ENCODE measurements around the gene SLC27A5. TPM values are rescaled to one million over a fixed set of nuclear protein-coding genes. Genes with fewer than 3 reads are reported as not detected.
A peak's percentile ranks its signal among the peaks of the same experiment; 100 is the strongest.
"Not testable (repeated sequence)": the region's sequence is repeated elsewhere in the genome, so short reads cannot be mapped to it uniquely, and the experiment has no call there.

Gene SLC27A5
- total RNA-seq, 1 experiment from 2014 or later, result 0.55 TPM

DNA sequence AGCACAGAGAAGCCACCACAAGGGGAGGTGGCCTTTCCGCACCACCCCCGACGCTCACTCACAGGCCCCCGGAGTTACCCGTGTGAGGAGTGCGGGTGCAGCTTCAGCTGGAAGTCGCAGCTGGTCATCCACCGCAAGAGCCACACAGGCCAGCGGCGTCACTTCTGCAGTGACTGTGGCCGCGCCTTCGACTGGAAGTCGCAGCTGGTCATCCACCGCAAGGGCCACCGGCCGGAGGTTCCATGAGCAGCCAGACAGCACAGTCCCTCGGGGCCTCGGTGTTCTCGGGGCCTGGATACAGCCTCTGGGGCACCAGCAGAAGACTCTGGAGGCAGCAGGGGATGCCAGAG, 31.3 kb downstream of the SLC27A5 start:
- no peak overlapping the region for H3K27ac ChIP-seq

DNA sequence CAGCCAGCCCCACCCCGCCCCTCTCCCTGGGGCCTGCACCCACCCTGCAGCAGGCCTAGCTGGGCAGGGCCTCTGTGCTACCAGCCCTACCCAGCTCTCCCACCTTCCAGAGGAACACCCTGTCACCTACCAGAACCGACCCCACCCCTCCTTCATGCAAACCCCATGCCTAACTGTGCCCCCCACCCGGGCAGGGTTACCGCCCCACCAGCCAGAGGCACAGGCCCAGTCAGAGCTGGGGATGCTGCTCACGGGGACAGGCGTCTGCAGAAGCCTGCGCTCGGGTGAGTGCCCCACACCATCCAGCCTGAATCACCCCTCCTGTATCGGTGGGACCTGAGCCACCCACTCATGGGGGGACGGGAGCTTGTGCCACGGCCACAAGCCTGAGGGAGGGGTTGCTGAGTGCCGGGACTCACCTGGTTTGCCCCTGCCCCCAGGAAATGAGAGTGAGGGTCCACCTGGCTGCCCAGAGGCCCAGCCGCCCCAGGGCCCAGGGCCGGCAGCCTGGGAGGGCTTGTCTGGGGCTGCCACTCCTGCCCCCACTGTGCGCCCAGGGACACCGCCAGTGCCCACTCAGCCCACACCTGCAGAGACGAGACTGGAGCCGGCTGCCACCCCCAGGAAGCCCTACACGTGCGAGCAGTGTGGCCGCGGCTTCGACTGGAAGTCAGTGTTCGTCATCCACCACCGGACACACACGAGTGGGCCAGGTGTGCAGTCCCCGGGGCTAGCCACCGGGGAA, 31.9 kb downstream of the SLC27A5 start:
- Histone ChIP-seq H3K4me1 (replicated peaks) (peaks cover 18% of the 10 kb centered on the region), H3K9me3 (replicated peaks) (no peaks in the 10 kb centered on the region), H3K36me3 (no peaks in the 10 kb centered on the region), H3K4me3 (no peak overlapping the region), H3K27ac (no peak overlapping the region), H3K27me3 (replicated peaks) (no peaks in the 10 kb centered on the region)
- no peak for DNase-seq (ENCODE audit: low read depth in 1 of 2, low spot score in 2 of 2)

More for the DNA sequence above, 31.3 kb downstream of the SLC27A5 start:
- Histone ChIP-seq H3K4me1 (replicated peaks) (peaks cover 13% of the 10 kb centered on the region), H3K27me3 (replicated peaks) (no peaks in the 10 kb centered on the region), H3K9me3 (replicated peaks) (no peaks in the 10 kb centered on the region), H3K36me3 (no peaks in the 10 kb centered on the region), H3K4me3 (no peak overlapping the region)
- DNase-seq (ENCODE audit: low read depth in 1 of 2, low spot score in 2 of 2), result no peak

DNA sequence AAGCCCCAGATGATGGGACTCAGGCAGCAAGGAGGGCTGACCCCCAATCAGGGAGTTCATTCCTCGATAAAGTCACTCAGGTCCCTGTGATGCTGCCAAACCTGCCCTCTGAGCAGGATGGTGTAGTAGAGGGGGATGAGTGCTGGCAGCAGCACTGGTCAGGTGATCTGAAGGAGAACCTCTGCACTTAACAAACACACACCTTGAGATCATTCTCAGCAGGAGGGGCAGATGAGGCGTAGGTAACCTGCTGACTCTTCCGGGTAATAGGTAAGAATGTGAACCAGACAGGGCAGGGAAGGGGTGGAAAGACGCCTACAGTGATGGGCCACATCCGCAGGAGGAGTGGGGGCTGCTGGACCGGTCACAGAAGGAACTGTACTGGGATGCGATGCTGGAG, 32.5 kb downstream of the SLC27A5 start:
- Histone ChIP-seq H3K27ac (no peak overlapping the region), H3K27me3 (replicated peaks) (no peaks in the 10 kb centered on the region)
- DNase-seq (ENCODE audit: low read depth in 1 of 2, low spot score in 2 of 2), result no peak

DNA sequence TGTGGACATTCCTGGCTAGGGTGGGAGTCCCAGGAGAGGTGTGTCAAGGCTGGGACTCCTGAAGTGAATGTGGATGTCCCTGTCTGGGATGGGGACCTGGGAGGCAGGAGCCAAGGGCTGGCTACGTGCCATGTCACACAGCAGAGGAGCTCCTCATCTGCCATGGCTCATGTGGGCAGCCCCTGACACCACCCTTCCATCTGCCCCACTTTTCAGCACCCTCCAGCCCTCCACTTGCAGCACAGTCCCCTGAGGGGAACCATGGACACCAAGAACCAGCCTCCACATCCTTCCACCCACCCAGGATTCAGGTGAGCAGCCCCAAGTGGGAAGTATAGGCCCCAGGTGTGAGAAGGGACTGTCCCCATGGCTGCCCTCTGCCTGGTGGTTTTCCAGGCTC, 33.9 kb downstream of the SLC27A5 start:
- H3K36me3 ChIP-seq, result peaks cover 10% of the 10 kb centered on the region
- H3K4me3 ChIP-seq, result no peak overlapping the region
- no peaks in the 10 kb centered on the region for H3K9me3 ChIP-seq (replicated peaks)
- H3K27me3 ChIP-seq (replicated peaks), result no peaks in the 10 kb centered on the region
- H3K4me1 ChIP-seq (replicated peaks), result peaks cover 30% of the 10 kb centered on the region
- no peak for DNase-seq (ENCODE audit: low read depth in 1 of 2, low spot score in 2 of 2)
- H3K27ac ChIP-seq, result no peak overlapping the region

More for the DNA sequence above, 32.5 kb downstream of the SLC27A5 start:
- Histone ChIP-seq H3K4me1 (replicated peaks) (peaks cover 24% of the 10 kb centered on the region), H3K4me3 (no peak overlapping the region), H3K9me3 (replicated peaks) (no peaks in the 10 kb centered on the region), H3K36me3 (no peaks in the 10 kb centered on the region; the same call in 1 of the 2 replicates)

DNA sequence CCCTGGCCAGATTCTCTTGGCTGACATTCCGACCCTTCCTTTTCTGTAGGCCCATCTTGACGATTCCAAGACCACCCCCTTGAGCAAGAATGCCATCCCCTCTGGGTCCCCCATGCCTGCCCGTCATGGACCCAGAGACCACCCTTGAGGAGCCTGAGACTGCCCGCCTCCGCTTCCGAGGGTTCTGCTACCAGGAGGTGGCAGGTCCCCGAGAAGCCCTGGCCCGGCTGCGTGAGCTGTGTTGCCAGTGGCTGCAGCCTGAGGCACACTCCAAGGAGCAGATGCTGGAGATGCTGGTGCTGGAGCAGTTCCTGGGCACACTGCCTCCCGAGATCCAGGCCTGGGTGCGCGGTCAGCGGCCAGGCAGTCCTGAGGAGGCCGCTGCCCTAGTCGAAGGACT, 34.7 kb downstream of the SLC27A5 start:
- DNase-seq (ENCODE audit: low read depth in 1 of 2, low spot score in 2 of 2), result no peak
- Histone ChIP-seq H3K36me3 (peaks cover 18% of the 10 kb centered on the region), H3K27me3 (replicated peaks) (no peaks in the 10 kb centered on the region), H3K27ac (no peak overlapping the region), H3K4me1 (replicated peaks) (peaks cover 30% of the 10 kb centered on the region), H3K4me3 (no peak overlapping the region), H3K9me3 (replicated peaks) (no peaks in the 10 kb centered on the region)

DNA sequence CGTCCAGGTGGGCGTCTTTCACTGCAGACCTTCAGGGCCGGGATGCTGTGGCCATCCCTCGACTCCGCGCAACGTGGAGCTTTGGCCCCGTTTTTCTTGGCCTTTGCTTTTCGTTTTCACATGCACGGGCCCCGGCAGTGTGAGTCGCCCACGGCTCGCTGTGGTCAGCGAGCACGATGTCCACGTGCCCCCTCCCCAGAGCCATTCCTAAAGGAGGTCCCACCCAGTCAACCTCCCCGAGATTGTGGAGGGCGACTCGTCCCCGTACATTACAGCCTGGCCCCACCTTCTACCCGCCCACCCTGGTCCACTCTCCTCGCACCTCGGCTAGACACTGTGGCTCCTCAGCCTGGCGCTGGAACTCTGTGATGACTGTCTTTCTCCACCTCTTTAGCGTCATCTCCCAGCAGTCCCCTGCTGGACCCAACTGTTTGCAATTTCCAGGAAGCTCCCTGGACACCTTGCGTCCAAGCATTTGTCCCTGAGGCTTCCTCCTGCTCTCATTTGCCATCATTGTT, 35.2 kb downstream of the SLC27A5 start:
- Histone ChIP-seq H3K9me3 (replicated peaks) (no peaks in the 10 kb centered on the region), H3K4me3 (peak overlapping the region; percentile 50), H3K27ac (peak overlapping the region; percentile 63), H3K4me1 (replicated peaks) (peaks cover 30% of the 10 kb centered on the region), H3K36me3 (peaks cover 24% of the 10 kb centered on the region), H3K27me3 (replicated peaks) (no peaks in the 10 kb centered on the region)
- DNase-seq (ENCODE audit: low read depth in 1 of 2, low spot score in 2 of 2), result no peak

DNA sequence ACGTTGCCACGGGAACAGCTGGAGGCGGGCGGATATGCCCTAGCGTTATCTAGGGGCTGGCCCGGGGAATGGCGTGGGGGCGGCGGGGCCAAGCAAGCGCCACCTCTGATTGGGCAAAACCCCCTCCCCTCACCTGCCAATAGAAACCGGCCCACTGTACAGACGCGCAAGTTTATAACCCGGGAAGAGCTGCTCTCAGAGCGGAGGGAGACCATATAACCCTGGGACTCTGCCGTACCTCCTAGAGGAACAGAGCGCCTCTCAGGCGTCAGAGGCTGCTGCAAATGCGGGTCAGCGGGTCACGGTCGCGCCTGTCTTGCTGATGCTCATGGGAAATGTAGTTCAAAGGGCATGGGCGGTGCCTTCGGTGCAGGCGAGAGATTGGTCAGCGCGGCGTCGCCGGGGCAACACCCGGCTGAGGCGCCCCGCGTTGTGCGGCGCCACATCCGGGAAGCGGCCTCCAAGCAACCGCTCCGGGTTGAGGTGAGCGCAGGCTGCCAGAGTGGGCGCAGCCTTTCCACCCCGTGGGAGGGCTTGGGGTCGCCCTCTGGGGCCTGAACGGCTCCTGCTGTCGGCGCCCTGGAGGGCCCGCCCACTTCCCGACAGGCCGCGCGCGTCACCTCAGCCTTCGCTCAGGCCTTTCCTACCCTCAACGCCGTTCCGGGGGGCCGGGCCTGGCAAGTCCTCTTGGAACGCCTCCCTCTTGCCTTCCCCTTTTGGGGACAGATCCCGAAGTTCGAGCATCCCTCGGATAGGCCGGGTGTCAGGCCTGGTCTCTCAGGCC, 35.9 kb downstream of the SLC27A5 start, which contains the start of gene ZNF446:
Gene ZNF446 (plus strand): TSS at position 639 of the 784 bp plus-strand sequence. CDS start 867 bp downstream, outside the sequence.
- Histone ChIP-seq H3K27ac (peak within 1 kb of the TSS; percentile 63), H3K4me3 (peak within 1 kb of the TSS; percentile 50), H3K27me3 (replicated peaks) (no peaks in the 10 kb centered on the region), H3K36me3 (peaks cover 26% of the 10 kb centered on the region), H3K4me1 (replicated peaks) (peaks cover 30% of the 10 kb centered on the region), H3K9me3 (replicated peaks) (no peaks in the 10 kb centered on the region)
- DNase-seq (ENCODE audit: low read depth in 1 of 2, low spot score in 2 of 2), result peak; percentile 96 to 97

DNA sequence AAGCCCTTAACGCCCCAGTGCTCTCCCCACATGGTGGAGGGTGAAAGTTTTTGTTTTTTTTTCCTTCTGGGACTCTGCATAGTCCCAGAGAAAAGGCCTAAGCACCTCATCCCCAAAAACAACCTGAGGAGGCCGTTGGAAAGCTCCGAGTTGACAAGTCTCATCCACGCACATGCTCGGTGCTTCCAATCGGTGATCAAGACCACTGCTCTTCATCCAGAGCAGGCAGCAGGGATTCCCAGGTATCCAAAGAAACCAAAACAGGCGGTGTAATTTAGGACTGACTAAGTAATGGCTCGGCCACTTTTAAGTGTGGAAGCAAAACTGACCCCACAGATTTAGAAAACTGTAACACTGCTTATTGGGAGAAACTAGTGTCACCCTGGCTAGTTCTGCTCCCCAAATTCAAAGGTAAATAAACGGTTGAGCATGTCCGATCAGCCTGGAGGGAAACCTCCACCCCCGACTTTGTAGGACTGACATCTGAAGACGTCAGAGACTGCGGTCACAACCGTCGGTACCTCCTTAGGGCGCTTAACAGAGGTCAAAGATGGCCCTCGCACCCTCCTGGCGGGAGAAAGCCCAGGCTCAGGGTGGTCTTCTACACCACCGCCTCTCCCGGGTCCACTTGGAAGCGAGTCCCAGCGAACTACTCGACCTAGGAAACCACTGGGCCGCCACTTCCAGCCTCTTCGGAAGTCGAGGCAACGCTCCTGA, 36.6 kb downstream of the SLC27A5 start:
- Histone ChIP-seq H3K36me3 (peaks cover 29% of the 10 kb centered on the region), H3K9me3 (replicated peaks) (no peaks in the 10 kb centered on the region), H3K27me3 (replicated peaks) (no peaks in the 10 kb centered on the region), H3K27ac (peak overlapping the region; percentile 63), H3K4me3 (peak overlapping the region; percentile 50), H3K4me1 (replicated peaks) (peaks cover 30% of the 10 kb centered on the region)
- no peak for DNase-seq (ENCODE audit: low read depth in 1 of 2, low spot score in 2 of 2)

DNA sequence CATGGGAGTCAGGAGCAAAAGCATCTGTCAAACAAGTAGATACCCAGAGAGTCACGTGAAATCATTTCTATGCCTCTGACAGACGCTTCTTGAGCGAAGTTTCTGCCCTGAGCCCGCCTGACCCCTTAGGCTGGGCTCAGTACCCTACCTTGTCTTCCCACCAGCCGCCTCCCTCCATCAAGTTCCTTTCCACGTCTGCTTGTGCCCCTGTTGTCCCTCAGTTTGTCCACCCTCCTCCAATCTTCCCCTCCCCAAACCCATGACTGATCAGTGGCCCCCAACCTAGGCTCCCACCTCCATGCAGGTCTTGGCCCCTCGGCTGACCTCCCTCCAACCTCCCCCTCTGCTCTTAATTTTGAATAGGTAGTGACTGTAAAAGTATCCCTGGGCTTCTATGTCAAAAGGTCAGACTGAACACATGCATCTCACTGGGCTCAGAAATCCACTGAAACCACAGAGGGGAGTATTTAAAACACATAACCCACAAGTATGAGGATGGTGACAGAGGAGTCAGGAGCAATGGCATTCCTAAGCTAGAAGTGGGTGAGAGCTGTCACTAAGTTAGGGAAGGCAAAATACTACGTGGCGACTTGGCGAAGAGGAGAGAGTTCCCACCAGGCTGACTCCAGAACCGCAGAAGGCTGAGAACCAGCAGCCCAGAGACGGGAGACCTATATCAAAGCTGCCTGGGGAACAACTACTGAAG, 37.3 kb downstream of the SLC27A5 start:
- peak in 1 of 2 experiments; percentile 42 for DNase-seq (ENCODE audit: low read depth in 1 of 2, low spot score in 2 of 2)
- Histone ChIP-seq H3K27ac (peak overlapping the region; percentile 63), H3K36me3 (peaks cover 30% of the 10 kb centered on the region), H3K4me3 (no peak overlapping the region), H3K27me3 (replicated peaks) (no peaks in the 10 kb centered on the region), H3K9me3 (replicated peaks) (no peaks in the 10 kb centered on the region), H3K4me1 (replicated peaks) (peaks cover 30% of the 10 kb centered on the region)

DNA sequence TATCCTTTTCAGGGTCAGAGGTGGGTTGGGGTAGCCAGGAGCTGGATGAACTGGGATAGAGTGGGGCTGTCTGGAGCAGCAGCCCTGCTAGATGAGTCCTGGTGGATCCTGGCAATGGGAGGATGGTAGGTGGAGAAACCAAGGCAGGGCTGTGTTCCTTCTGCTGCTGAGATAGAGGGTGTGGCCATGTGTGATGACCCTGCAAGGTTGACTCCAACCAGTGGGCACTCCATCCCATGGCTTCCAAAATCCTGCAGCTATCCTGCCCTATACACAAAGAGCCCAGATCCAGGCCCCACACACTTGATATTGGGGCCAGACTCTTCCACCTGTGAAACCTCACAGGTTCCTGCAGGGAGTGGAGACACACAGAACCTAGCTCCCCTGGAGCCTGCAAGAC, 38.0 kb downstream of the SLC27A5 start:
- H3K27me3 ChIP-seq (replicated peaks), result no peaks in the 10 kb centered on the region
- no peak overlapping the region for H3K27ac ChIP-seq
- H3K36me3 ChIP-seq, result peaks cover 35% of the 10 kb centered on the region
- no peak for DNase-seq (ENCODE audit: low read depth in 1 of 2, low spot score in 2 of 2)
- H3K9me3 ChIP-seq (replicated peaks), result no peaks in the 10 kb centered on the region
- no peak overlapping the region for H3K4me3 ChIP-seq
- peaks cover 30% of the 10 kb centered on the region for H3K4me1 ChIP-seq (replicated peaks)

DNA sequence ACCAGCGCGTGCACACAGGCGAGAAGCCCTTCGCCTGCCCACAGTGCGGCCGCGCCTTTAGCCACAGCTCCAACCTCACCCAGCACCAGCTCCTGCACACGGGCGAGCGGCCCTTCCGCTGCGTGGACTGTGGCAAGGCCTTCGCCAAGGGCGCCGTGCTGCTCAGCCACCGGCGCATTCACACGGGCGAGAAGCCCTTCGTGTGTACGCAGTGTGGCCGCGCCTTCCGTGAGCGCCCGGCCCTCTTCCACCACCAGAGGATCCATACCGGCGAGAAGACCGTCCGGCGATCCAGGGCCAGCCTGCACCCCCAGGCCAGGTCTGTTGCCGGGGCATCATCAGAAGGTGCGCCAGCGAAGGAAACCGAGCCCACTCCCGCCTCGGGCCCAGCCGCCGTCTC, 40.1 kb downstream of the SLC27A5 start:
- H3K27ac ChIP-seq, result no peak overlapping the region
- peaks cover 34% of the 10 kb centered on the region for H3K4me1 ChIP-seq (replicated peaks)
- no peak overlapping the region for H3K4me3 ChIP-seq
- H3K27me3 ChIP-seq (replicated peaks), result no peaks in the 10 kb centered on the region
- H3K36me3 ChIP-seq, result peaks cover 45% of the 10 kb centered on the region
- no peaks in the 10 kb centered on the region for H3K9me3 ChIP-seq (replicated peaks)
- no peak for DNase-seq (ENCODE audit: low read depth in 1 of 2, low spot score in 2 of 2)

DNA sequence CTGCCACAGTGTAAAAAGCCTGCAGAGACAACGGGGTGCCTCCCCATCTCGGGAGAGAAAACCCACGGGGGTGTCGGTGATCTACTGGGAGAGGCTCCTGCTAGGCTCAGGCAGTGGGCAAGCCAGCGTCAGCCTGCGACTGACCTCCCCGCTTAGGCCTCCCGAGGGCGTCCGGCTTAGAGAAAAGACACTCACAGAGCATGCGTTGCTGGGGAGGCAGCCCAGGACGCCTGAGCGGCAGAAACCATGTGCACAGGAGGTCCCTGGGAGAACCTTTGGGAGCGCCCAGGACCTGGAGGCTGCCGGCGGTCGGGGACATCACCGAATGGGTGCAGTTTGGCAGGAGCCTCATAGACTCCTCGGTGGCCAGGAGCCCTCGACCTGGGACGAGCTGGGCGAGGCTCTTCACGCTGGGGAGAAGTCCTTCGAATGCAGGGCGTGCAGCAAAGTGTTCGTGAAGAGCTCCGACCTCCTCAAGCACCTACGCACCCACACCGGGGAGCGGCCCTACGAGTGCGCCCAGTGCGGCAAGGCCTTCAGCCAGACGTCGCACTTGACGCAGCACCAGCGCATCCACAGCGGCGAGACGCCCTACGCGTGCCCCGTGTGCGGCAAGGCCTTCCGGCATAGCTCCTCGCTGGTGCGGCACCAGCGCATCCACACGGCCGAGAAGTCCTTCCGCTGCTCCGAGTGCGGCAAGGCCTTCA, 40.8 kb downstream of the SLC27A5 start:
- not testable (repeated sequence) for H3K9me3 ChIP-seq (replicated peaks); H3K27ac ChIP-seq
- H3K36me3 ChIP-seq, result peaks cover 45% of the 10 kb centered on the region

More for the DNA sequence above, 40.8 kb downstream of the SLC27A5 start:
- not testable (repeated sequence) for H3K4me3 ChIP-seq; DNase-seq (ENCODE audit: low read depth in 1 of 2, low spot score in 2 of 2); H3K27me3 ChIP-seq (replicated peaks)
- peaks cover 32% of the 10 kb centered on the region for H3K4me1 ChIP-seq (replicated peaks)

Data from SJSA1 (cell line).